D721Med (cell line): ENCODE measurements around the gene SBNO2.

Experiments
- DNase-seq: peaks from one replicate; pipeline ENCODE4 v3.0.0; 2011; ENCODE audit warnings: low spot score; ENCODE audit not compliant: insufficient read length
- FAIRE-seq: peaks from 2 replicates; lab custom pipeline; 2011; peaks lifted over from hg19 to GRCh38; lab: Jason Lieb, UNC
- CTCF ChIP-seq: IDR thresholded peaks from 2 replicates; pipeline ENCODE4 v1.5.1; 2012; ENCODE audit warnings: mild to moderate bottlenecking, control low read depth; ENCODE audit not compliant: insufficient read depth; ENCODE audit errors: missing control alignments

The SBNO2 gene

GRCh38 chr19:1146858-1147780, 26.9 kb downstream of the SBNO2 start:
- DNase-seq: no peak
- FAIRE-seq: no peak
- TF ChIP-seq CTCF: no peak

DNA sequence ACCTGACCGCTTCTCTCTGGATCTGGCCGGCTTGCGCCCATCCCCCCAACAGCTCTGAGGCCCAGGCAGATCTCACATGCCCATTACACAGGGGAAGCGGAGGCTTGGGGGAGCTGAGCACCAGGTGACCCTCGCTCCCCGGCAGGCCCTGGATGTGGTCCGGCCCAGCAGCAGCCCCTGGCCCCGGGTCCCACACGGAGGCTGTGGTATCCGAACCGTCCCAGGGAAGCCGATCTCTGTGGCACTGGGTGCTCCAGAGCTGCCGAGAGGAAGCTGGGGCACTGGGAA, 27.7 kb downstream of the SBNO2 start:
- TF ChIP-seq CTCF: no peak
- FAIRE-seq (no peak), DNase-seq (no peak)

DNA sequence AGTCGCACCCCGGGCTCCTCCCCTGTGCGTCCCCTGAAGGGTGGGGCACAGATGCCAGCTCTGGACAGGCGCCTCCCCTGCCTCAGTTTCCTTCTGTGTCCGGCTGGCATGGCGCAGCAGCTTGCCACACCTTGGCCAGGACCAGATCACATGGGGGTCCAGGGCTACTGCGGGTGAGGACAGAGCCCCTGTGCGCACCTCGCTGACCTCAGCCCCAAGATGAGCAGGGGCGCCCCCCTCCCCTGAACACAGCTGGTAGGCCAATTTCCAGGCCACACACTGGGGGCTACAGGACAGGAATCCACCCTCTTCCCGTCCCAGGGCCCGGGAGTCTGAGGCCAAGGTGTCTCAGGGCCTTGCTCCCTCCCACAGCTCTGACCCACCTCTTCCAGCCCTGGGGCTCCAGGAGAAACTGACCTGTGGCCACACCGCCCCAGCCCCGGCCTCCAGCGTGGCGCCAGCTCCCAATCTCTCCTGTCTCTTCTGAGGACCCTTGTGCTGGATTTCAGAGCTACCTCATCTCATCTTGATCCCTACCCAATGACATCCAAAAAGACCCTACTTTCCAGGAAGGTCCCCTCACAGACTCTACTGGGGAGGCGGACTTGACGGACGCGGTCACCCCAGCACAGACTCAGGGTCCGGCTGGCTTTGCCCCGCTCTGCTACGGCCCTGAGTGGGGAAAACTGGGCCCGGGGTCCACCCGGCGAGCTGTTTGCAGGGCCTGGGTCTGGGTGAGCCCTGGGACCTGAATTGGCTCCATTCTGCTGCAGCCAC, 28.2 kb downstream of the SBNO2 start:
- FAIRE-seq (no peak), DNase-seq (no peak)
- no peak for TF ChIP-seq CTCF

- TF ChIP-seq CTCF: no peak
- FAIRE-seq: no peak
These were observed 29.3 kb downstream of the SBNO2 start for GRCh38 chr19:1144741-1145140.

GRCh38 chr19:1143828-1144399, 30.2 kb downstream of the SBNO2 start:
- no peak for TF ChIP-seq CTCF
- DNase-seq: no peak
- FAIRE-seq: no peak

More at GRCh38 chr19:1144741-1145140, 29.3 kb downstream of the SBNO2 start:
- no peak for DNase-seq

- no peak for FAIRE-seq
- no peak for DNase-seq
- TF ChIP-seq CTCF: no peak
These were observed 32.1 kb downstream of the SBNO2 start for GRCh38 chr19:1141944-1142343.
